A549 (cell line): ENCODE results near the gene MGRN1. TPM values are rescaled to one million over a fixed set of nuclear protein-coding genes. Genes with fewer than 3 reads are reported as not detected.

Experiments used
- CBX8 ChIP-seq: fragments of 200-600 bp; sonication (generic); IDR thresholded peaks from 2 replicates; pipeline ENCODE4 v1.6.1; 2016
- CEBPB ChIP-seq, 2 experiments: fragments of >200 bp in 1 of 2; sonication (Bioruptor Twin) in 1 of 2; formaldehyde crosslinking in 1 of 2; IDR thresholded peaks; 2 replicates each; pipeline ENCODE4 v1.6.1; 2012 to 2016
- CHD2 ChIP-seq: fragments of 150-350 bp; IDR thresholded peaks from 2 replicates; pipeline ENCODE4 v1.6.1; 2014; ENCODE audit warnings: low read length; ENCODE audit not compliant: partially characterized antibody
- EHF ChIP-seq: fragments of 250-450 bp; sonication (Bioruptor Pico); IDR thresholded peaks from 2 replicates; pipeline ENCODE4 v1.5.0; 2020; ENCODE audit warnings: mild to moderate bottlenecking
- EHMT2 ChIP-seq: fragments of 200-600 bp; sonication (generic); IDR thresholded peaks from 2 replicates; pipeline ENCODE4 v1.6.1; 2016; ENCODE audit warnings: antibody characterized with exemption, low read depth, mild to moderate bottlenecking, moderate library complexity
- ESRRA ChIP-seq: fragments of 150-350 bp; IDR thresholded peaks from 2 replicates; pipeline ENCODE4 v1.6.1; 2014; ENCODE audit warnings: mild to moderate bottlenecking, low read length, borderline replicate concordance
- FOSB ChIP-seq: fragments of 250-450 bp; sonication (Bioruptor Pico); IDR thresholded peaks from 2 replicates; pipeline ENCODE4 v1.5.0; 2020; ENCODE audit warnings: mild to moderate bottlenecking, moderate library complexity
- FOXS1 ChIP-seq: fragments of 250-450 bp; sonication (Bioruptor Pico); IDR thresholded peaks from 2 replicates; pipeline ENCODE4 v1.5.0; 2020; ENCODE audit warnings: mild to moderate bottlenecking, moderate library complexity
- HES2 ChIP-seq: fragments of >200 bp; sonication (Bioruptor Twin); formaldehyde crosslinking; IDR thresholded peaks from 2 replicates; pipeline ENCODE4 v1.6.1; 2016
- HEYL ChIP-seq: fragments of 250-450 bp; sonication (Bioruptor Pico); IDR thresholded peaks from 2 replicates; pipeline ENCODE4 v1.8.0; 2021; ENCODE audit warnings: mild to moderate bottlenecking, moderate library complexity
- HOXB13 ChIP-seq: fragments of 250-450 bp; sonication (Bioruptor Pico); IDR thresholded peaks from 2 replicates; pipeline ENCODE4 v1.5.0; 2020; ENCODE audit warnings: low read depth, mild to moderate bottlenecking, moderate library complexity
- JUNB ChIP-seq: fragments of >200 bp; sonication (Bioruptor Twin); formaldehyde crosslinking; IDR thresholded peaks from 2 replicates; pipeline ENCODE4 v1.6.1; 2016
- KDM5A ChIP-seq: fragments of 200-600 bp; sonication (generic); IDR thresholded peaks from 2 replicates; pipeline ENCODE4 v1.6.1; 2016; ENCODE audit warnings: antibody characterized with exemption, mild to moderate bottlenecking
- MYC ChIP-seq: IDR thresholded peaks from 2 replicates; pipeline ENCODE4 v1.6.1; 2012; ENCODE audit warnings: mild to moderate bottlenecking, inconsistent platforms, low read length, improper control_type of control experiment, borderline replicate concordance
- PHF8 ChIP-seq: fragments of 200-600 bp; sonication (generic); IDR thresholded peaks from 2 replicates; pipeline ENCODE4 v1.6.1; 2016; ENCODE audit warnings: low read depth, mild to moderate bottlenecking, antibody characterized with exemption, moderate library complexity, borderline replicate concordance
- POLR2AphosphoS2 ChIP-seq: conservative IDR thresholded peaks from 2 replicates; pipeline ENCODE4 v1.6.1; 2012; ENCODE audit warnings: low read length, improper control_type of control experiment, inconsistent platforms
- RFX5 ChIP-seq: fragments of 450-650 bp; IDR thresholded peaks from 2 replicates; pipeline ENCODE4 v1.7.1; 2014; ENCODE audit warnings: antibody characterized with exemption, mild to moderate bottlenecking, moderate library complexity
- RNF2 ChIP-seq: fragments of 200-600 bp; sonication (generic); IDR thresholded peaks from 2 replicates; pipeline ENCODE4 v1.6.1; 2016; ENCODE audit warnings: low read depth, mild to moderate bottlenecking, antibody characterized with exemption, moderate library complexity, borderline replicate concordance
- SMC3 ChIP-seq: fragments of >200 bp; sonication (Bioruptor Twin); formaldehyde crosslinking; IDR thresholded peaks from 3 replicates; pipeline ENCODE4 v1.6.1; 2018; ENCODE audit warnings: inconsistent platforms
- SREBF2 ChIP-seq: fragments of 450-650 bp; IDR thresholded peaks from 2 replicates; pipeline ENCODE4 v1.6.1; 2014; ENCODE audit warnings: mild to moderate bottlenecking, moderate library complexity
- ZNF302 ChIP-seq: fragments of 250-450 bp; sonication (Bioruptor Pico); IDR thresholded peaks from 2 replicates; pipeline ENCODE4 v1.9.0; 2021; ENCODE audit warnings: inconsistent platforms, mild to moderate bottlenecking, moderate library complexity
- ZSCAN20 ChIP-seq: fragments of 250-450 bp; sonication (Bioruptor Pico); IDR thresholded peaks from 2 replicates; pipeline ENCODE4 v1.8.0; 2022; ENCODE audit warnings: mild to moderate bottlenecking, moderate library complexity
- polyA plus RNA-seq, 4 experiments: library from polyadenylated mRNA; depleted of rRNA in 3 of 4; stranded (reverse); fragments of >200 nt; fragmentation: RNase III in 1 of 4; extraction: RNeasy Plus Mini Kit Qiagen cat#74134 plus additional on column Dnase treatment in 1 of 4; gene quantifications; 2 replicates in 3 of 4; 3 replicates in 1 of 4; pipeline ENCODE4 v1.2.3, GENCODE V29; 2011 to 2017
- TF ChIP-seq, protein P1 (sequence below): IDR thresholded peaks from 2 replicates; pipeline ENCODE4 v1.6.1; 2012; ENCODE audit warnings: low read depth, borderline replicate concordance
- TF ChIP-seq, protein P2 (sequence below): fragments of 200-600 bp; sonication (generic); IDR thresholded peaks from 2 replicates; pipeline ENCODE4 v1.6.1; 2016; ENCODE audit warnings: antibody characterized with exemption, mild to moderate bottlenecking, moderate library complexity
- TF ChIP-seq, protein P3 (sequence below): fragments of >200 bp; sonication (Bioruptor Twin); formaldehyde crosslinking; IDR thresholded peaks from 3 replicates; pipeline ENCODE4 v1.5.1; 2016

Gene MGRN1
- polyA plus RNA-seq, 2 of the 4 experiments (the other 2 are of a cell fraction): 4.3 to 29.9 TPM

GRCh38 chr16:4624015-4624826, at the start of gene MGRN1 (continued):
- TF ChIP-seq, protein P1, sequence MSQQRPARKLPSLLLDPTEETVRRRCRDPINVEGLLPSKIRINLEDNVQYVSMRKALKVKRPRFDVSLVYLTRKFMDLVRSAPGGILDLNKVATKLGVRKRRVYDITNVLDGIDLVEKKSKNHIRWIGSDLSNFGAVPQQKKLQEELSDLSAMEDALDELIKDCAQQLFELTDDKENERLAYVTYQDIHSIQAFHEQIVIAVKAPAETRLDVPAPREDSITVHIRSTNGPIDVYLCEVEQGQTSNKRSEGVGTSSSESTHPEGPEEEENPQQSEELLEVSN: no peak
- TF ChIP-seq ZNF302 (no peak), MYC (peak; percentile 8; the same call in 1 of the 2 replicates), SMC3 (peak; percentile 37; the same call in 2 of the 3 replicates), ZSCAN20 (CRISPR knock-in tag) (no peak), EHF (CRISPR knock-in tag) (no peak), HEYL (CRISPR knock-in tag) (no peak), RFX5 (no peak), FOSB (CRISPR knock-in tag) (no peak), JUNB (no peak), EHMT2 (no peak), CHD2 (no peak), HES2 (no peak), KDM5A (no peak), CBX8 (no peak), HOXB13 (CRISPR knock-in tag) (no peak), PHF8 (no peak), SREBF2 (no peak), RNF2 (no peak), CEBPB (IDR thresholded peaks at IDR 0.05) (no peak; a peak in 1 of 4 replicates), POLR2AphosphoS2 (no peak), FOXS1 (CRISPR knock-in tag) (no peak), ESRRA (no peak)
- TF ChIP-seq, protein P2, sequence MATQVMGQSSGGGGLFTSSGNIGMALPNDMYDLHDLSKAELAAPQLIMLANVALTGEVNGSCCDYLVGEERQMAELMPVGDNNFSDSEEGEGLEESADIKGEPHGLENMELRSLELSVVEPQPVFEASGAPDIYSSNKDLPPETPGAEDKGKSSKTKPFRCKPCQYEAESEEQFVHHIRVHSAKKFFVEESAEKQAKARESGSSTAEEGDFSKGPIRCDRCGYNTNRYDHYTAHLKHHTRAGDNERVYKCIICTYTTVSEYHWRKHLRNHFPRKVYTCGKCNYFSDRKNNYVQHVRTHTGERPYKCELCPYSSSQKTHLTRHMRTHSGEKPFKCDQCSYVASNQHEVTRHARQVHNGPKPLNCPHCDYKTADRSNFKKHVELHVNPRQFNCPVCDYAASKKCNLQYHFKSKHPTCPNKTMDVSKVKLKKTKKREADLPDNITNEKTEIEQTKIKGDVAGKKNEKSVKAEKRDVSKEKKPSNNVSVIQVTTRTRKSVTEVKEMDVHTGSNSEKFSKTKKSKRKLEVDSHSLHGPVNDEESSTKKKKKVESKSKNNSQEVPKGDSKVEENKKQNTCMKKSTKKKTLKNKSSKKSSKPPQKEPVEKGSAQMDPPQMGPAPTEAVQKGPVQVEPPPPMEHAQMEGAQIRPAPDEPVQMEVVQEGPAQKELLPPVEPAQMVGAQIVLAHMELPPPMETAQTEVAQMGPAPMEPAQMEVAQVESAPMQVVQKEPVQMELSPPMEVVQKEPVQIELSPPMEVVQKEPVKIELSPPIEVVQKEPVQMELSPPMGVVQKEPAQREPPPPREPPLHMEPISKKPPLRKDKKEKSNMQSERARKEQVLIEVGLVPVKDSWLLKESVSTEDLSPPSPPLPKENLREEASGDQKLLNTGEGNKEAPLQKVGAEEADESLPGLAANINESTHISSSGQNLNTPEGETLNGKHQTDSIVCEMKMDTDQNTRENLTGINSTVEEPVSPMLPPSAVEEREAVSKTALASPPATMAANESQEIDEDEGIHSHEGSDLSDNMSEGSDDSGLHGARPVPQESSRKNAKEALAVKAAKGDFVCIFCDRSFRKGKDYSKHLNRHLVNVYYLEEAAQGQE: no peak
- TF ChIP-seq, protein P3, sequence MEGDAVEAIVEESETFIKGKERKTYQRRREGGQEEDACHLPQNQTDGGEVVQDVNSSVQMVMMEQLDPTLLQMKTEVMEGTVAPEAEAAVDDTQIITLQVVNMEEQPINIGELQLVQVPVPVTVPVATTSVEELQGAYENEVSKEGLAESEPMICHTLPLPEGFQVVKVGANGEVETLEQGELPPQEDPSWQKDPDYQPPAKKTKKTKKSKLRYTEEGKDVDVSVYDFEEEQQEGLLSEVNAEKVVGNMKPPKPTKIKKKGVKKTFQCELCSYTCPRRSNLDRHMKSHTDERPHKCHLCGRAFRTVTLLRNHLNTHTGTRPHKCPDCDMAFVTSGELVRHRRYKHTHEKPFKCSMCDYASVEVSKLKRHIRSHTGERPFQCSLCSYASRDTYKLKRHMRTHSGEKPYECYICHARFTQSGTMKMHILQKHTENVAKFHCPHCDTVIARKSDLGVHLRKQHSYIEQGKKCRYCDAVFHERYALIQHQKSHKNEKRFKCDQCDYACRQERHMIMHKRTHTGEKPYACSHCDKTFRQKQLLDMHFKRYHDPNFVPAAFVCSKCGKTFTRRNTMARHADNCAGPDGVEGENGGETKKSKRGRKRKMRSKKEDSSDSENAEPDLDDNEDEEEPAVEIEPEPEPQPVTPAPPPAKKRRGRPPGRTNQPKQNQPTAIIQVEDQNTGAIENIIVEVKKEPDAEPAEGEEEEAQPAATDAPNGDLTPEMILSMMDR: peak; percentile 96
